HepG2 (cell line): Measurements from ENCODE around the gene ABCA4. TPM values are rescaled to one million over a fixed set of nuclear protein-coding genes. Genes with fewer than 3 reads are reported as not detected.

ENCODE experiments used
- AHR ChIP-seq: IDR thresholded peaks from 2 replicates; pipeline ENCODE4 v1.6.1; 2018; ENCODE audit warnings: missing genetic modification reagents, missing compliant biosample characterization
- ARNT2 ChIP-seq: sonication (generic); formaldehyde crosslinking; IDR thresholded peaks from 2 replicates; pipeline ENCODE4 v1.8.0; 2022; ENCODE audit warnings: mild to moderate bottlenecking, low read depth, missing genetic modification reagents, moderate library complexity
- MBNL3 ChIP-seq: fragments of 250-450 bp; sonication (Bioruptor Pico); conservative IDR thresholded peaks from 2 replicates; pipeline ENCODE4 v1.8.0; 2022; ENCODE audit warnings: mild to moderate bottlenecking, inconsistent platforms
- MIER2 ChIP-seq: IDR thresholded peaks from 2 replicates; pipeline ENCODE4 v1.6.1; 2016; ENCODE audit warnings: missing biosample characterization, missing genetic modification reagents
- MTA3 ChIP-seq: sonication (generic); formaldehyde crosslinking; IDR thresholded peaks from 2 replicates; pipeline ENCODE4 v1.4.0; 2020; ENCODE audit warnings: missing genetic modification reagents
- PRPF4 ChIP-seq: fragments of 200-400 bp; formaldehyde crosslinking; IDR thresholded peaks from 2 replicates; pipeline ENCODE4 v1.6.1; 2016; ENCODE audit warnings: low read length, low read depth; ENCODE audit not compliant: poor library complexity, severe bottlenecking
- RFX5 ChIP-seq: IDR thresholded peaks from 2 replicates; pipeline ENCODE4 v1.6.1; 2011; ENCODE audit warnings: low read depth, low read length, improper control_type of control experiment
- RXRB ChIP-seq: IDR thresholded peaks from 2 replicates; pipeline ENCODE4 v1.6.1; 2016; ENCODE audit warnings: borderline replicate concordance, missing genetic modification reagents, missing compliant biosample characterization
- SYNCRIP ChIP-seq: fragments of 200-400 bp; formaldehyde crosslinking; IDR thresholded peaks from 2 replicates; pipeline ENCODE4 v1.6.1; 2018; ENCODE audit warnings: mild to moderate bottlenecking, low read depth, low read length; ENCODE audit not compliant: insufficient read depth
- TAF15 ChIP-seq: fragments of 200-400 bp; formaldehyde crosslinking; IDR thresholded peaks from one replicate; pipeline ENCODE4 v1.6.1; 2018; ENCODE audit warnings: mild to moderate bottlenecking, low read depth, low read length; ENCODE audit not compliant: poor library complexity, severe bottlenecking
- TBX3 ChIP-seq: fragments of 450-650 bp; IDR thresholded peaks from 2 replicates; pipeline ENCODE4 v1.6.1; 2017; ENCODE audit warnings: antibody characterized with exemption, mild to moderate bottlenecking, inconsistent platforms, borderline replicate concordance
- TCF7L2 ChIP-seq: IDR thresholded peaks from 2 replicates; pipeline ENCODE4 v1.6.1; 2011; ENCODE audit warnings: mild to moderate bottlenecking, low read depth, low read length, moderate library complexity
- ZBTB20 ChIP-seq: sonication (generic); formaldehyde crosslinking; IDR thresholded peaks from 2 replicates; pipeline ENCODE4 v1.8.1; 2023; ENCODE audit warnings: missing genetic modification reagents, low read depth, mild to moderate bottlenecking, borderline replicate concordance
- ZNF431 ChIP-seq: sonication (generic); formaldehyde crosslinking; IDR thresholded peaks from 2 replicates; pipeline ENCODE4 v1.9.0; 2022; ENCODE audit warnings: missing genetic modification reagents, low read depth, mild to moderate bottlenecking, borderline replicate concordance
- ZNF749 ChIP-seq: sonication (generic); formaldehyde crosslinking; IDR thresholded peaks from 2 replicates; pipeline ENCODE4 v1.8.0; 2022; ENCODE audit warnings: mild to moderate bottlenecking, missing genetic modification reagents, moderate library complexity, borderline replicate concordance
- polyA plus RNA-seq, 8 experiments: library from polyadenylated mRNA; depleted of rRNA in 3 of 8; stranded (reverse) in 7 of 8; unstranded in 1 of 8; fragments of >200 nt; fragmentation: Illumina TruSeq in 4 of 8; extraction: Trizol in 4 of 8; gene quantifications; 2 replicates each; pipeline versions ENCODE4 v1.2.1 to v1.2.3, GENCODE V29; 2011 to 2016; ENCODE audit warnings: low read depth in 4 of 8, missing spikeins in 1 of 8, mixed read lengths in 1 of 8; ENCODE audit not compliant: insufficient read depth in 1 of 8
- total RNA-seq, 5 experiments: library from RNA; depleted of rRNA; stranded (reverse); fragments of >200 nt; fragmentation: Illumina TruSeq; extraction: Trizol; gene quantifications; 2 replicates each; pipeline ENCODE4 v1.2.3, GENCODE V29; 2016; ENCODE audit warnings: low read depth in 1 of 5
- TF ChIP-seq, protein P1 (sequence below): sonication (generic); formaldehyde crosslinking; IDR thresholded peaks from 2 replicates; pipeline ENCODE4 v1.4.0; 2020; ENCODE audit warnings: missing genetic modification reagents
- TF ChIP-seq, protein P2 (sequence below): IDR thresholded peaks from 2 replicates; pipeline ENCODE4 v1.6.1; 2012; ENCODE audit warnings: low read length, improper control_type of control experiment
- TF ChIP-seq, protein P3 (sequence below): sonication (generic); formaldehyde crosslinking; IDR thresholded peaks from 2 replicates; pipeline ENCODE4 v1.5.0; 2020; ENCODE audit warnings: missing genetic modification reagents
- TF ChIP-seq, protein P4 (sequence below): sonication (generic); formaldehyde crosslinking; IDR thresholded peaks from 2 replicates; pipeline ENCODE4 v1.5.0; 2020; ENCODE audit warnings: missing genetic modification reagents

ABCA4 gene
- total and polyA plus RNA-seq, 2 of the 13 experiments (the other 11 are each of a cell fraction or from before 2014, with no cell fraction given), result 0.24 to 0.67 TPM

DNA sequence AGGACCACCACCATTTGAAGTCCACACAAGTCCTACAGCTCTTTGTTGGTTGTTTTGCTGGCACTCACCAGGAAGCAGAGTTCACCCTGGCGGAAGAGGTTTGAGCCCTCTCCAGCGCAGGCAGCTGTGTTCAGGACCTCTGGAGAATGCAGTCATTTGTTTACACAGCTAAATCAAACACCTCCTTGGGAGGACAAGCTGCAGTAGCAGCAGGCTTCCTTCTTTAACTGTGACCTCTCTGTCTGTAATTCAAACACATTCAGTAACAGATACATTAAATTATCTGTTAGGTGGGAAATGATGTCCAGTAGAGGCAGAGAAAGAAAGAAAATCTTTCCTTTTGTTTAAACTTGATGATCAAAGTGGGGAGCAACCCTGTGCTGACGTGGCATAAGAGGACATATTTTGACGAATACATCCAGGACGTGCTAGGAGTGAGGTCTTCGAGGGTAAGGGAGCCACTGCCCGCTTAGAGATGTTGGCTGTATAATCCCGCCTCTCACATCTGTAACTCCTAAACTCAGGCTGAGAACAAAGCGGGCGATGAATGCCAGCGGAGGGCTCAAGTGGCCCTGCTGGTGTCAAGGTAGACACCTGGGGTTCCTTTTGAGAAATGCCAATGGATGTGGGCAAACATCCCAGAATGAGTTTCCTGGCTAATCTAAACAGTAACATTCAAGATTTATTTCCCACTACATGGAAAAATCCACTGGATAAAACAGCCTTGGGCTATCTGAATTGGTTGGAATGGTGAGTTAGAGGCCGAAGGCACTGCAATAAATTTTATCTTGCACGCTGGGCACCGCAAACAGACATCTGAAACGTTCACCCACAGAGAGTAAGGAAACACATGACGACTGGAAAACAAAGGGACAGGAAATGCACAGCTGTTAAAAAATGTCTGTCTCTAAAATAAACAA is 51.7 kb downstream of the ABCA4 start (continued):
- TF ChIP-seq ARNT2 (CRISPR knock-in tag) (no peak), AHR (CRISPR knock-in tag) (no peak), TBX3 (no peak), RXRB (peak; percentile 80), ZNF749 (CRISPR knock-in tag) (no peak), MIER2 (CRISPR knock-in tag) (peak; percentile 77; the same call in 1 of the 2 replicates), MTA3 (CRISPR knock-in tag) (no peak), SYNCRIP (no peak), ZNF431 (CRISPR knock-in tag) (0 out of 2 replicates have a peak, but pooled peaks have one; percentile 58), ZBTB20 (CRISPR knock-in tag) (no peak), PRPF4 (no peak), TCF7L2 (no peak), TAF15 (no peak), RFX5 (no peak), MBNL3 (CRISPR knock-in tag) (no peak)
- TF ChIP-seq, protein P1, sequence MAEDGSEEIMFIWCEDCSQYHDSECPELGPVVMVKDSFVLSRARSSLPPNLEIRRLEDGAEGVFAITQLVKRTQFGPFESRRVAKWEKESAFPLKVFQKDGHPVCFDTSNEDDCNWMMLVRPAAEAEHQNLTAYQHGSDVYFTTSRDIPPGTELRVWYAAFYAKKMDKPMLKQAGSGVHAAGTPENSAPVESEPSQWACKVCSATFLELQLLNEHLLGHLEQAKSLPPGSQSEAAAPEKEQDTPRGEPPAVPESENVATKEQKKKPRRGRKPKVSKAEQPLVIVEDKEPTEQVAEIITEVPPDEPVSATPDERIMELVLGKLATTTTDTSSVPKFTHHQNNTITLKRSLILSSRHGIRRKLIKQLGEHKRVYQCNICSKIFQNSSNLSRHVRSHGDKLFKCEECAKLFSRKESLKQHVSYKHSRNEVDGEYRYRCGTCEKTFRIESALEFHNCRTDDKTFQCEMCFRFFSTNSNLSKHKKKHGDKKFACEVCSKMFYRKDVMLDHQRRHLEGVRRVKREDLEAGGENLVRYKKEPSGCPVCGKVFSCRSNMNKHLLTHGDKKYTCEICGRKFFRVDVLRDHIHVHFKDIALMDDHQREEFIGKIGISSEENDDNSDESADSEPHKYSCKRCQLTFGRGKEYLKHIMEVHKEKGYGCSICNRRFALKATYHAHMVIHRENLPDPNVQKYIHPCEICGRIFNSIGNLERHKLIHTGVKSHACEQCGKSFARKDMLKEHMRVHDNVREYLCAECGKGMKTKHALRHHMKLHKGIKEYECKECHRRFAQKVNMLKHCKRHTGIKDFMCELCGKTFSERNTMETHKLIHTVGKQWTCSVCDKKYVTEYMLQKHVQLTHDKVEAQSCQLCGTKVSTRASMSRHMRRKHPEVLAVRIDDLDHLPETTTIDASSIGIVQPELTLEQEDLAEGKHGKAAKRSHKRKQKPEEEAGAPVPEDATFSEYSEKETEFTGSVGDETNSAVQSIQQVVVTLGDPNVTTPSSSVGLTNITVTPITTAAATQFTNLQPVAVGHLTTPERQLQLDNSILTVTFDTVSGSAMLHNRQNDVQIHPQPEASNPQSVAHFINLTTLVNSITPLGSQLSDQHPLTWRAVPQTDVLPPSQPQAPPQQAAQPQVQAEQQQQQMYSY (CRISPR knock-in tag), result no peak
- TF ChIP-seq, protein P2, sequence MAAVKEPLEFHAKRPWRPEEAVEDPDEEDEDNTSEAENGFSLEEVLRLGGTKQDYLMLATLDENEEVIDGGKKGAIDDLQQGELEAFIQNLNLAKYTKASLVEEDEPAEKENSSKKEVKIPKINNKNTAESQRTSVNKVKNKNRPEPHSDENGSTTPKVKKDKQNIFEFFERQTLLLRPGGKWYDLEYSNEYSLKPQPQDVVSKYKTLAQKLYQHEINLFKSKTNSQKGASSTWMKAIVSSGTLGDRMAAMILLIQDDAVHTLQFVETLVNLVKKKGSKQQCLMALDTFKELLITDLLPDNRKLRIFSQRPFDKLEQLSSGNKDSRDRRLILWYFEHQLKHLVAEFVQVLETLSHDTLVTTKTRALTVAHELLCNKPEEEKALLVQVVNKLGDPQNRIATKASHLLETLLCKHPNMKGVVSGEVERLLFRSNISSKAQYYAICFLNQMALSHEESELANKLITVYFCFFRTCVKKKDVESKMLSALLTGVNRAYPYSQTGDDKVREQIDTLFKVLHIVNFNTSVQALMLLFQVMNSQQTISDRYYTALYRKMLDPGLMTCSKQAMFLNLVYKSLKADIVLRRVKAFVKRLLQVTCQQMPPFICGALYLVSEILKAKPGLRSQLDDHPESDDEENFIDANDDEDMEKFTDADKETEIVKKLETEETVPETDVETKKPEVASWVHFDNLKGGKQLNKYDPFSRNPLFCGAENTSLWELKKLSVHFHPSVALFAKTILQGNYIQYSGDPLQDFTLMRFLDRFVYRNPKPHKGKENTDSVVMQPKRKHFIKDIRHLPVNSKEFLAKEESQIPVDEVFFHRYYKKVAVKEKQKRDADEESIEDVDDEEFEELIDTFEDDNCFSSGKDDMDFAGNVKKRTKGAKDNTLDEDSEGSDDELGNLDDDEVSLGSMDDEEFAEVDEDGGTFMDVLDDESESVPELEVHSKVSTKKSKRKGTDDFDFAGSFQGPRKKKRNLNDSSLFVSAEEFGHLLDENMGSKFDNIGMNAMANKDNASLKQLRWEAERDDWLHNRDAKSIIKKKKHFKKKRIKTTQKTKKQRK, result no peak
- TF ChIP-seq, protein P3, sequence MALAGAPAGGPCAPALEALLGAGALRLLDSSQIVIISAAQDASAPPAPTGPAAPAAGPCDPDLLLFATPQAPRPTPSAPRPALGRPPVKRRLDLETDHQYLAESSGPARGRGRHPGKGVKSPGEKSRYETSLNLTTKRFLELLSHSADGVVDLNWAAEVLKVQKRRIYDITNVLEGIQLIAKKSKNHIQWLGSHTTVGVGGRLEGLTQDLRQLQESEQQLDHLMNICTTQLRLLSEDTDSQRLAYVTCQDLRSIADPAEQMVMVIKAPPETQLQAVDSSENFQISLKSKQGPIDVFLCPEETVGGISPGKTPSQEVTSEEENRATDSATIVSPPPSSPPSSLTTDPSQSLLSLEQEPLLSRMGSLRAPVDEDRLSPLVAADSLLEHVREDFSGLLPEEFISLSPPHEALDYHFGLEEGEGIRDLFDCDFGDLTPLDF, result no peak
- TF ChIP-seq, protein P4, sequence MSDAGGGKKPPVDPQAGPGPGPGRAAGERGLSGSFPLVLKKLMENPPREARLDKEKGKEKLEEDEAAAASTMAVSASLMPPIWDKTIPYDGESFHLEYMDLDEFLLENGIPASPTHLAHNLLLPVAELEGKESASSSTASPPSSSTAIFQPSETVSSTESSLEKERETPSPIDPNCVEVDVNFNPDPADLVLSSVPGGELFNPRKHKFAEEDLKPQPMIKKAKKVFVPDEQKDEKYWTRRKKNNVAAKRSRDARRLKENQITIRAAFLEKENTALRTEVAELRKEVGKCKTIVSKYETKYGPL (CRISPR knock-in tag), result no peak
